ENCODE data around the gene MRTO4.
A peak's percentile ranks its signal among the peaks of the same experiment; 100 is the strongest.
"Not testable (repeated sequence)": the region's sequence is repeated elsewhere in the genome, so short reads cannot be mapped to it uniquely, and the experiment has no call there.

MRTO4 gene

DNA sequence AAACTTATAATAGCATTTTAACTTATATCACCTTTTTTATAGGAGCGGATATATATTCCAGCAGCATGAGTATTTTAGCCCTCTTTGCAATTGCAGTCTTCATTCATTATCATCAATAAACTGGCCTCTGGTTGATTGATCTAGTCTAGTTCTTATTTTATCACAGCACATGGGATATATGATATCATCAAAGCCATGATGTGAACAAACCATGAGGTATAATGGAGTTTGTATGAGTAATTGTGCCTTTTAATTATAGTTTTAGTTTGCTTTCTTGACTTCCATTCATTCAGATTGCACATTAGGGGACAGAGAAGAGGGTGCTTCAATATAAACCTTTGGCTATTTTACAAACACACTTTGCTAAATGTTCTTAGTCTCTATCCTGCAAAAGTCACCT, 38.0 kb upstream of the MRTO4 start:
- H3K4me3 Mint-ChIP-seq = no peak overlapping the region
- peak overlapping the region; percentile 45 for H3K27ac Mint-ChIP-seq
- H3K4me1 Mint-ChIP-seq = peaks cover 50% of the 10 kb centered on the region
- no peaks in the 10 kb centered on the region for H3K9me3 Mint-ChIP-seq
- peaks cover 2% of the 10 kb centered on the region for H3K27me3 Mint-ChIP-seq
- no peak for DNase-seq
- H3K36me3 Mint-ChIP-seq (ENCODE audit: low read depth) = peaks cover 61% of the 10 kb centered on the region
- ATAC-seq = no peak

DNA sequence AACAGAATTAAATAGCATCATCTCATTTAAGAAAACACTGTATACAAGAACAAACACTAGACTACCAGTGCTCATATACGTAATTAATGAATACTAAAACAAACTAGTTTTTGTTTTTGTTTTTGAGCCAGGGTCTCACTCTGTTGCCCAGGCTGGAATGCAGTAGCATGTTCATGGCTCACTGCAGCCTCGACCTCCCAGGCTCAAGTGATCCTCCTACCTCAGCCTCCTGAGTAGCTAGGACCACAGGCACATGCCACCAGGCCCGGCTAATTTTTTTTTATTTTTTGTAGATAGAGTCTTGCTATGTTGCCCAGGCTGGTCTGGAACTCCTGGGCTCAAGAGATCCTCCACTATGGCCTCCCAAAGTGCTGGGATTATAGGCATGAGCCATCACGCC, 35.0 kb upstream of the MRTO4 start:
- Mint-ChIP-seq H3K4me1 (peaks cover 40% of the 10 kb centered on the region), H3K36me3 (ENCODE audit: low read depth) (peaks cover 61% of the 10 kb centered on the region), H3K27ac (peak overlapping the region; percentile 21)
- ATAC-seq, DNase-seq, H3K9me3 Mint-ChIP-seq, H3K4me3 Mint-ChIP-seq, H3K27me3 Mint-ChIP-seq: not testable (repeated sequence)

DNA sequence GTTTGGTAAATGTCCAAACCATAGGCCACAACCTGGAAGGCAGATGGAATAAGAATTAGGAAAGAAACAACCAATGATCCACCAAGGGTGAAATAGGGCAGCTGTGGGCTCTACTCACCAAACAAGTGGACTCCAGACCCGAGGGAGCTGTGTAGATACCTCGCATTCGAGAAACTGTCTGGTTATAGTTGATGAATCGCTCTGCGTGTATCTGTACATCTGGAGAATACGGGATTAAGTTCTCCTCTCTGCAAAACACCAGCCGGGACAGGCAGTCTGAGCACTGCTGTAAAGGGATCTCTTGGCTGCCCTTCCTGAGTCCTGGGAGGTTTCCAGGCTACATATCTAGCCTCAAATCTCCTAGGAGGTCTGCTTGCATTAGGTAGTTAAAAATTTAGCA, 32.2 kb upstream of the MRTO4 start:
- H3K27ac Mint-ChIP-seq = no peak overlapping the region

DNA sequence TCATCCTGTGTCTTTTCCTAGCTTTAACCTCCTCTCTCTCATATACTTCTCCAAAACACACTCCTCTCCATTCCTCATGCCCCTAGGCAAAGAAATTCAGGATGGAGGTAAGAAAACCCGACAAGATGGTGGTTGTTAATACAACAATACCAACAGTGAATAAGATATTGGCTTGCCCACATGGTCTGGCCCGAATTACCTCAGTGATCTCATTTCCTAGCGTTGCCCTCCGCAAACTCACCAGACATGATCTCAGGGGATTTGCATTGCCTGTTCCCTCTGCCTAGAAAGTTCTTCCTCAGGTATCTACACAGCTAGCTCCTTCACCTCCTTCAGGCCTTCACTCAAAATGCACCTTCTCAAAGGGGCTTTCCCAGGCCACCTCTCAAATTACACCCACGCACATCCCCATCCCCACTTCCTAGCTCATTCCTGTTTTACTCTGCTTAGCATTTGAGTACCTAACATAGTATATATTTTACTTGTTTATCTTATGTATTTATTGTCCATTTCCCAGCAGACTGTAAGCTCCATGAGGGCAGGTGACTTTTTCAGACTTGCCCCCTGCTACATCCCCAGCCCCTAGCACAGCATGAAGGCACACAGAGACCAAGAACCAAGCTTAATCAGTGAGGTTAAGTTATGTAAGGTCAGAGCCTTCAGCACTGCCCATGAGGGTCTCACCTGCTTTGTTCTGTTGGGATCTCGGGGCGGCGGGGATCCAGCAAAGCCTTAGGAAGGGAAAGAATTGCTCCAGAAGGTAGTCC, 31.3 kb upstream of the MRTO4 start:
- no peak for ATAC-seq
- Mint-ChIP-seq H3K9me3 (no peaks in the 10 kb centered on the region), H3K4me1 (peaks cover 14% of the 10 kb centered on the region), H3K27me3 (no peaks in the 10 kb centered on the region), H3K4me3 (no peak overlapping the region), H3K27ac (peak overlapping the region; percentile 69), H3K36me3 (ENCODE audit: low read depth) (peaks cover 56% of the 10 kb centered on the region)
- no peak for DNase-seq

More for the DNA sequence above, 32.2 kb upstream of the MRTO4 start:
- Mint-ChIP-seq H3K36me3 (ENCODE audit: low read depth) (peaks cover 52% of the 10 kb centered on the region), H3K9me3 (no peaks in the 10 kb centered on the region), H3K4me3 (no peak overlapping the region), H3K27me3 (no peaks in the 10 kb centered on the region), H3K4me1 (peaks cover 15% of the 10 kb centered on the region)
- ATAC-seq = no peak
- no peak for DNase-seq

DNA sequence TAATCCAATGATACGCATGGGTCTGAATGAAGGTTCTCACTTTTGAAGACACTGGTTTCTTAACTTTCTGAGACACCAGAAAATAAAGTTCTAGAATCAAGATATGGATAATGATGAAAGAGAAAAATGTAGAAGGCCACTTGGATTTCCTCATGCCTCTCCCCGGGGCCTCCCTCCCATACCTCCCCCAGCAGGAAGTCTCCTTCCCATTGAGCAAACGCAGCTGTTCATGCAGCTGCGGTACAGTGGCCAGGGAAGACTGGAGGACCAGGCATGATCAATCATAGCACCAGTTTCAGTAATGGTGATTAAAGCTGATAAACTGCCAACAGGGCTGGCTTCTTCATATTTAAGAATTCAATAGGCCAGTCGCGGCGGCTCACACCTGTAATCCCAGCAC, 30.6 kb upstream of the MRTO4 start:
- H3K4me1 Mint-ChIP-seq = peaks cover 12% of the 10 kb centered on the region
- H3K9me3 Mint-ChIP-seq = no peaks in the 10 kb centered on the region
- no peak for DNase-seq
- no peak for ATAC-seq
- no peaks in the 10 kb centered on the region for H3K27me3 Mint-ChIP-seq
- peaks cover 62% of the 10 kb centered on the region for H3K36me3 Mint-ChIP-seq (ENCODE audit: low read depth)
- H3K27ac Mint-ChIP-seq = no peak overlapping the region
- H3K4me3 Mint-ChIP-seq = no peak overlapping the region

DNA sequence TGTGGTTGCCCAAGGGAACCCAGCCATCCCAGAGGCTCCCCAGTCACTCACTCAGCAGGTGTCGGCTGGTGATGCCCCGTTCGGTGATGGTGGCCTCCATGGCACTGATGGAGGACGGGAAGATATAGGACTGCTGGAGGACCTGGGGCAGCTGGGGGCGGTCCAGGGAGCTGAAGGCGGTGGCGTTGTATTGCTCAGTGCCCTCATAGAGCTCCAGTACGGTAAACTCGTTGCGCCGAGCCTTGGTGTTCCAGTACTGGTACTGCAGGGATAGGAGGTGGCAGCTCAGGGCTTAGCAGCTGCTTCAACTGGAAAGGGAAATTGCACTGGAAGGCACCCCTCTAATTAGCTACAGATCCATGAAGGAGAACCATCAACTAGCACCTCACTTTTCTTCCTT, 29.0 kb upstream of the MRTO4 start:
- Mint-ChIP-seq H3K36me3 (ENCODE audit: low read depth) (peaks cover 63% of the 10 kb centered on the region), H3K27ac (no peak overlapping the region)

DNA sequence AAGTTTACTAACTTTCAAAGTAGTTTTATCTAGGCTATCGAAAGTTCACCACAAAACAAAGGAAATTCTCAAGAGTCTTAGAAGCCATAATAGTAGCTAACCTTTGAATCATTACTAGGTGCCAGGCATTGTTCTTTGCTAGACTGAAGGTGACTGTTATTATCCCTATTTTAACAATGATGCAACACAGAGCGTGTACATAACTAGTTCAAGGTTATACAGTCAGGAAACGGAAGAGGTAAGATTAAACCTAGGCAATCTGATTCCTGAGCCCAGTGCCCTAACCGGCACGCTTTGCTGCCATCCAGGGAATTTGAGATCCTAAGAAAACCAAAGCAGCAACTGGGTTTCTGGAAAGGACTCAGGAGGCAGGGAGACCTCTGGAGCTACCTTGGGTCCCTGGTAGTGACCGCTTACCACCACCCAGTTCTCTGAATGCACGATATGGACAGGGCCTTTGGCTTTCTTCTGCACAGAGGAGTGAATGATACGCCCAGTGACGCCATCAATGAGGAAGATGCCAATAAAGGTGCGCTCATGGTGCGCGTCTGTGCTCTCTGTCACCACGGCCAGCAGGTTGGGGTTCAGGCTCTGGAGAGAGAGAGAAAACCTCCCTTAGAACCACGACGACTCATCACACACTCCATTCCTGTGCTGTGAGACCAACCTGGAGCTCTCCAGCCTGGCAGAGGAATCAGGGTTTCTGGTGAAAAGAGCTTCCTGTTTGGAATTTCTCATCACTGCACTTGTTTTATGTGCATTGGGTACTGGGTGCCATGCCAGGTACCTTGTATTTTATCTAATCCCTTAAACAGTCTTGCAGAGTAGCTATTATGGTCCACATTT, 28.4 kb upstream of the MRTO4 start:
- no peaks in the 10 kb centered on the region for H3K27me3 Mint-ChIP-seq
- H3K9me3 Mint-ChIP-seq = no peaks in the 10 kb centered on the region
- ATAC-seq (no peak), DNase-seq (no peak)
- H3K4me3 Mint-ChIP-seq = no peak overlapping the region
- peaks cover 9% of the 10 kb centered on the region for H3K4me1 Mint-ChIP-seq
- no peak overlapping the region for H3K27ac Mint-ChIP-seq
- H3K36me3 Mint-ChIP-seq (ENCODE audit: low read depth) = peaks cover 65% of the 10 kb centered on the region

More for the DNA sequence above, 29.0 kb upstream of the MRTO4 start:
- peaks cover 12% of the 10 kb centered on the region for H3K4me1 Mint-ChIP-seq
- DNase-seq (no peak), ATAC-seq (no peak)
- no peak overlapping the region for H3K4me3 Mint-ChIP-seq
- H3K9me3 Mint-ChIP-seq = no peaks in the 10 kb centered on the region
- no peaks in the 10 kb centered on the region for H3K27me3 Mint-ChIP-seq

DNA sequence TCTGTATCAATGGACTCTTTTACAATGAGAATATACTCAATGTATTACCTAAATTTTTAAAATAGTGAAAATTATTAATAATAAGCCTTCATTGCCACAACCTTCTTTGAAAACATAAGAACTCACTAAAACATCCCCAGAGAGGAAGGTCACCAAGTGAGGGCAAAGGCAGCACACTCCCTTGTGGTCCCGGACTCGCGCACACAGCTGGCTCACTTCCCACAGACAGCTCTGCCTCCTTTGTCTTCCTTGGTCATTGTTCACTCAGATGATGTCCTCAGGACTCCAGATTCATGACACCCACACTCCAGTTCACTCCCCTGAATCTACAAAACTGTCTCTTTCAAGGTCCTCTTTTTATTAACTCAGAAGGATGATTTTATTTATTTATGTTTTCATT, 22.4 kb upstream of the MRTO4 start:
- no peak for DNase-seq
- ATAC-seq = no peak
- no peak overlapping the region for H3K27ac Mint-ChIP-seq
- no peaks in the 10 kb centered on the region for H3K27me3 Mint-ChIP-seq
- no peaks in the 10 kb centered on the region for H3K9me3 Mint-ChIP-seq
- H3K36me3 Mint-ChIP-seq (ENCODE audit: low read depth) = peaks cover 68% of the 10 kb centered on the region
- H3K4me1 Mint-ChIP-seq = no peaks in the 10 kb centered on the region
- no peak overlapping the region for H3K4me3 Mint-ChIP-seq

DNA sequence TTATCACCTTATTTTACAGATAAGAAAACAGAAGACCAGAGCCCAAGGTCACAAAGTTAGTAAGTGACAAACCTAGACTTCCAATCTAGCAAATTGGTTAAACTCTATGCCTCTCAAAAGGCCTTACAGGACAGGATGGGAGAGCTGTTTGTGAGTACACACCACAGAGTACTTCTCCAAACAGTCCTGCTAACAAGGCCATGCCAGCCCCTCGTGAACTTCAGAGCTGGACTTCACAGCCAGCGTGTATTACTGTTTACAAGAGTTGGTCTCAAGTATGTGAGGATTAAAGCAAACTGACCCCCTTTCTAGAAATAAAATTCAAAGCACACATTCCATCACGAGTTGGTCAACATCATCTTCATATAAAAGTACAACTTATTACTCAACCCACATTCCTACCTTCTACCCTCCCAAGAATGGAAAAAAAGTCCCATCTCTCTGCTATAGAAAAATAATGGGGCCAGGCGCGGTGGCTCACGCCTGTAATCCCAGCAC, 21.7 kb upstream of the MRTO4 start:
- H3K36me3 Mint-ChIP-seq (ENCODE audit: low read depth) = peaks cover 62% of the 10 kb centered on the region
- H3K27me3 Mint-ChIP-seq = no peaks in the 10 kb centered on the region
- DNase-seq (no peak), ATAC-seq (no peak)
- no peak overlapping the region for H3K27ac Mint-ChIP-seq
- no peaks in the 10 kb centered on the region for H3K4me1 Mint-ChIP-seq
- H3K9me3 Mint-ChIP-seq = no peaks in the 10 kb centered on the region
- no peak overlapping the region for H3K4me3 Mint-ChIP-seq

DNA sequence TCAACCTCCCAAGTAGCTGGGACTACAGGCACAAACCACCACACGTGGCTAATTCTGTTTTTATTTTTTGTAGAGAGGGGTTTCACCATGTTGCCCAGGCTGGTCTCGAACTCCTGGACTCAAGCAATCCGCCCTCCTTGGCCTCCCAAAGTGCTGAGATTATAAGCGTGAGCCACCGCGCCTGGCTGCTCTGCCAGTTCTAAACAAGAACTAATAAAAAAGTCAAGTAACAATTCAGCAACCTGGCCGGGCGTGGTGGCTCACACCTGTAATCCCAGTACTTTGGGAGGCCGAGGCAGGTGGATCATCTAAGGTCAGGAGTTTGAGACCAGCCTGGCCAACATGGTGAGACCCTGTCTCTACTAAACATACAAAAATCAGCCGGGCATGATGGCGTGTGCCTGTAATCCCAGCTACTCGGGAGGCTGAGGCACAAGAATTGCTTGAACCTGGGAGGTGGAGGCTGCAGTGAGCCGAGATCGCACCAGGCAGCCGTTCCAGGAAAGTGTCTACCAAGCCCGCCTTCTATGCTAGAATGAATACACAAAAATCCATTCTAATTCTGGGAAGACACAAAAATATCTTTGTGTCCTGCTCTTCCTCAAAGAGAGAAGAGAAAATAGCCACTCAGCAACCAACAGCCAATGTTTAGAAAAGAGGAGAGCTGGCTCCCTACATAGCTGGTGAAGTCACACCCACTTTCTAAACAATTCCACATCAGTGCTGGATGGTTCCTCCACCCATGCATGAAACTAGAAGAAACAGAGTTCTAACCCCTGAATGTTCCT, 19.7 kb upstream of the MRTO4 start:
- not testable (repeated sequence) for ATAC-seq

DNA sequence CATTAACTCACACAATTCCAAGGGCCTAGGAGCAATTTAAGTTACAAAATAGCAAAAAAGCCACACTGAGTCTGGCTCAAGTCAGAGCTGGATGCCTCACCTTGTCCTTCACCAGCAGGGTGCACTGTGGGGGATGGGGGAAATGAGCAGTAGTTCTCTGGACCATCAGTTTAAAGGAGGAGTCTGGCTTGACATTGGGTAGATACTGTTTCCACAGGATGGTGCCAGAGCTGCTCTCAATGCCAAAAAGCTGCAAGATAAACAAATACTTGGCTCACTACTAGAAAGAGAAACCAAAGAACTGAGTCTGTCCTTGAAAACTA, 19.1 kb upstream of the MRTO4 start:
- Mint-ChIP-seq H3K4me3 (no peak overlapping the region), H3K36me3 (ENCODE audit: low read depth) (peaks cover 50% of the 10 kb centered on the region), H3K27me3 (no peaks in the 10 kb centered on the region), H3K4me1 (no peaks in the 10 kb centered on the region), H3K27ac (no peak overlapping the region), H3K9me3 (no peaks in the 10 kb centered on the region)
- DNase-seq (no peak), ATAC-seq (no peak)

More for the DNA sequence above, 19.7 kb upstream of the MRTO4 start:
- H3K27me3 Mint-ChIP-seq, H3K27ac Mint-ChIP-seq, DNase-seq, H3K4me3 Mint-ChIP-seq, H3K9me3 Mint-ChIP-seq, H3K4me1 Mint-ChIP-seq: not testable (repeated sequence)
- peaks cover 52% of the 10 kb centered on the region for H3K36me3 Mint-ChIP-seq (ENCODE audit: low read depth)

DNA sequence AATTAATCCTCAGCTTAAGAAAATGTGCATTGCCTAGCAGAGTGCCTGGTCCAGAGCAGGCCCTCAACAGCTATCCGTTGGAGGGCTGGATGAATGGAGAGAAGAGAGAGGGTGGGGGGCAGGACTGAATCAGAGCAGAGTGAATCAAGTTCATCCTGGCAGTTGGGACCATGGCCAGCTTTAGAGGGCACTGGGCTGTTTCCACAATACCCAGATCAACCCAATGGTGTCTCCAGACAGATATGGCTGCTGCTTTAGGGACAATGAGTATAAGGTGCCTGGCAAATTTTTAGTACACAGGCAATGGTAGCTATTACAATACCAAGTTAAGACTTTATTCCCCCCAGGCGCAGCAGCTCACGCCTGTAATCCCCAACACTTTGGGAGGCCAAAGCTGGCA, 17.4 kb upstream of the MRTO4 start:
- ATAC-seq (no peak), DNase-seq (no peak)
- no peaks in the 10 kb centered on the region for H3K4me1 Mint-ChIP-seq
- no peak overlapping the region for H3K4me3 Mint-ChIP-seq
- peaks cover 44% of the 10 kb centered on the region for H3K36me3 Mint-ChIP-seq (ENCODE audit: low read depth)
- no peaks in the 10 kb centered on the region for H3K9me3 Mint-ChIP-seq
- H3K27ac Mint-ChIP-seq = no peak overlapping the region
- H3K27me3 Mint-ChIP-seq = no peaks in the 10 kb centered on the region

DNA sequence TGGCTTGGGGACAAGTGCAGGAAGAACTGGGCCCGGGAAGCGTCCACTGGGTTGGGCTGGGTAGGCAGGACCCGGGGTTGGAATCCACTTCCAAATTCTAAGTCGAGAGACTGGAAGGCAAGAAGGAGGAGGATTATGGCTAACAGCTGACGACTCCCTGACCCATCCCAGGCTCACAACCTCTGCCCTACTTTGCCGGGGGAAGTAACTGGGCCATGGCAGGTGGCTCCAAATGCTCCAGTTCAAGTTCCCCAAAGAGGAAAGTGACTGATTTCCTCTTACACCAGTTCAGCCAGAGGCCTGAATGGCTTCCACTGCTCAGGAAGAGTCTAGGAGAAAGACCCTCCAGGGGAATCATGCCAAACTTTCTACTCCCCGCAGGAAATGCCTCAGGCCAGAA, 11.7 kb upstream of the MRTO4 start:
- H3K27me3 Mint-ChIP-seq = no peaks in the 10 kb centered on the region
- DNase-seq = no peak
- peaks cover 40% of the 10 kb centered on the region for H3K36me3 Mint-ChIP-seq (ENCODE audit: low read depth)
- no peaks in the 10 kb centered on the region for H3K4me1 Mint-ChIP-seq
- H3K9me3 Mint-ChIP-seq = no peaks in the 10 kb centered on the region
- H3K4me3 Mint-ChIP-seq = no peak overlapping the region
- no peak overlapping the region for H3K27ac Mint-ChIP-seq
- no peak for ATAC-seq

DNA sequence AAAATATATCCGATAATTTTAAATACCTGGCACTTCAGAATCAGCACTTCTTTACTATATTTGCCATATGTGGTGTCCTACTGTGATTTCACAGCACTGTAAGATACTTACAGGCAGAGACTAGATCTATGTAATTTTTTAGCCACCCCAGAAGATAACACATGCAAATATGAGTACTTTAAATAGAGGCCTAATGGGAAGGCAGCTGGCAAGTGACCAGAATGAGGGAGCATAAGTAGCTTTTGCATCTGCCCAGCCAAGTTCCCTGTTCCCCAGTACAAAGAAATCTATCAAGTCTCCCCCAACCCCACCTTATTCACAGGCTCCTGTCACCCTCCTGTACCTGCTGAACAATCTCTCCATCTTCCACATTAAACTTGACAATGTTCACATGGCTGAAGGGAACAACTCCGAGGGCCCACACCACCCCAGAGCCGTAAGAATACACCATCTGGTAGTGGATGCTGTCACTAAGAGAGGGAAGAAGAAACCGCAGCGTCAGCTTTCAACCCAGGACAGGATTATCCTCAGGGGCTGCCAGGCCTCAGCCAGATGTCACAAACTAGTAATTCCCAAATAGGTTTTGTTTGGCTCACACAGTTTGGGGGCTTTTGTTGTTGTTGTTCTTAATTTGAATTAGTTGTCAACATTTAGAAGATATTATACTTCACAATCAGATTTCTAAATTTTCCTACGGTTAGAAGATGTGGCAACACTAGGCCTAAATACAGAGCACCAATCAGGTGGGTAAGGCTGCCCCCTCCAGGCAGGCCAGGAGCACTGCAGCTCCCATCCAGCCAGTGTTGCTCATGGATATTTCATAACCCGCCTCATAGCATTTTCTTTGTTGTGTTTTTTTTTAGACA, 10.7 kb upstream of the MRTO4 start:
- H3K36me3 Mint-ChIP-seq (ENCODE audit: low read depth) = peaks cover 40% of the 10 kb centered on the region

More for the DNA sequence above, 10.7 kb upstream of the MRTO4 start:
- H3K4me3 Mint-ChIP-seq = no peak overlapping the region
- DNase-seq = peak; percentile 73
- ATAC-seq = peak; percentile 87
- H3K4me1 Mint-ChIP-seq = no peaks in the 10 kb centered on the region
- no peak overlapping the region for H3K27ac Mint-ChIP-seq
- H3K9me3 Mint-ChIP-seq = no peaks in the 10 kb centered on the region
- H3K27me3 Mint-ChIP-seq = no peaks in the 10 kb centered on the region
